Measurements from ENCODE around the gene DENND11. TPM values are rescaled to one million over a fixed set of nuclear protein-coding genes. Genes with fewer than 3 reads are reported as not detected.

Gene DENND11
- total and polyA plus RNA-seq, 3 experiments from 2014 or later = 17.3 to 27.4 (median 25.9) TPM

DNA sequence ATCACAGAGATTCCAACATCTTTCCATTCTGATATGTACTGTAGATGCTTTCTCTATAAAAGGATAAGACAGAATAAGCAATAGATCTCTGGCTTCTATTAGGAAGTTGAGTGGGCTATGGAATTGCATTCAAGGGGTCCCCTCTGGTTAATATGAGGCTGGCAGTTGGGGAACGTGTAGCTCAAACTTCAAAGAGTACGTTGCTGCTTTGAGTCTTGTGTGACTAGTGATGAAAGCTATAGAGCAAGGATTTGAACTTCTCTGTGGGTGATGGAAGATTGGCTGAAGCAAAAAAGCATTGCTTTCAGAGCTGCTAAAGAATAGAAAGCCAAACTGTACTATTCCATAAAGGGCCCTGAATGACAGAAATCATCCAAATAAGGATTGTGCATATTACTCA is 12.6 kb upstream of the DENND11 start:
- H3K36me3 ChIP-seq (ENCODE audit: insufficient read depth, low read length) = no peaks in the 10 kb centered on the region
- H3K9me3 ChIP-seq (ENCODE audit: low read length) = no peaks in the 10 kb centered on the region
- DNase-seq = no peak
- H3K9me3 Mint-ChIP-seq = no peaks in the 10 kb centered on the region
- CTCF ChIA-PET = interaction anchor here (1.6 kb wide), 1 partner anchor 9 kb away, joined by 4 read pairs; no protein-coding TSS in a partner anchor
- peaks cover 3 to 5% (median 5%) of the 10 kb centered on the region in 3 donors for H3K4me1 Mint-ChIP-seq
- H3K27ac Mint-ChIP-seq = no peak overlapping the region
- H3K27me3 ChIP-seq (ENCODE audit: insufficient read depth, low read length, poor library complexity, severe bottlenecking) = no peaks in the 10 kb centered on the region
- no peak overlapping the region for H3K4me3 ChIP-seq (ENCODE audit: low read length)
- POLR2A ChIA-PET = no interaction called here
- H3K27ac ChIP-seq (ENCODE audit: low read depth, low read length) = no peak overlapping the region
- no peak overlapping the region for H3K4me3 Mint-ChIP-seq
- H3K36me3 Mint-ChIP-seq = peaks cover 0 to 10% (median 0%) of the 10 kb centered on the region in 3 donors
- no peaks in the 10 kb centered on the region for H3K4me1 ChIP-seq (ENCODE audit: insufficient read depth, low read length)
- H3K27me3 Mint-ChIP-seq = no peaks in the 10 kb centered on the region

- no peak overlapping the region for H3K4me3 Mint-ChIP-seq
- Histone ChIP-seq H3K9me3 (ENCODE audit: low read length) (no peaks in the 10 kb centered on the region), H3K27me3 (ENCODE audit: insufficient read depth, low read length, poor library complexity, severe bottlenecking) (no peaks in the 10 kb centered on the region), H3K4me1 (ENCODE audit: insufficient read depth, low read length) (no peaks in the 10 kb centered on the region), H3K36me3 (ENCODE audit: insufficient read depth, low read length) (no peaks in the 10 kb centered on the region), H3K4me3 (ENCODE audit: low read length) (no peak overlapping the region), H3K27ac (ENCODE audit: low read depth, low read length) (no peak overlapping the region)
- DNase-seq = no peak
- no peaks in the 10 kb centered on the region for H3K27me3 Mint-ChIP-seq
- peaks cover 3 to 5% (median 5%) of the 10 kb centered on the region in 3 donors for H3K4me1 Mint-ChIP-seq
- peaks cover 0 to 10% (median 0%) of the 10 kb centered on the region in 3 donors for H3K36me3 Mint-ChIP-seq
- ChIA-PET POLR2A (no interaction called here), CTCF (interaction anchor here (1.6 kb wide), 1 partner anchor 10 kb away, joined by 4 read pairs; no protein-coding TSS in a partner anchor)
- H3K9me3 Mint-ChIP-seq = no peaks in the 10 kb centered on the region
- H3K27ac Mint-ChIP-seq = no peak overlapping the region
Observed at GRCh38 chr7:141713890-141714289, 11.9 kb upstream of the DENND11 start.

- H3K4me1 ChIP-seq (ENCODE audit: insufficient read depth, low read length) = no peaks in the 10 kb centered on the region
- H3K9me3 ChIP-seq (ENCODE audit: low read length) = no peaks in the 10 kb centered on the region
- H3K27ac ChIP-seq (ENCODE audit: low read depth, low read length) = no peak overlapping the region
- Mint-ChIP-seq H3K4me1 (peaks cover 3 to 5% (median 5%) of the 10 kb centered on the region in 3 donors), H3K36me3 (peaks cover 0 to 7% (median 0%) of the 10 kb centered on the region in 3 donors), H3K27ac (no peak overlapping the region), H3K9me3 (no peaks in the 10 kb centered on the region), H3K4me3 (no peak overlapping the region), H3K27me3 (no peaks in the 10 kb centered on the region)
- H3K4me3 ChIP-seq (ENCODE audit: low read length) = no peak overlapping the region
- ChIA-PET POLR2A (no interaction called here), CTCF (no interaction called here)
- DNase-seq = no peak
- H3K36me3 ChIP-seq (ENCODE audit: insufficient read depth, low read length) = no peaks in the 10 kb centered on the region
- H3K27me3 ChIP-seq (ENCODE audit: insufficient read depth, low read length, poor library complexity, severe bottlenecking) = no peaks in the 10 kb centered on the region
Observed at GRCh38 chr7:141712603-141713255, 10.8 kb upstream of the DENND11 start.

DNA sequence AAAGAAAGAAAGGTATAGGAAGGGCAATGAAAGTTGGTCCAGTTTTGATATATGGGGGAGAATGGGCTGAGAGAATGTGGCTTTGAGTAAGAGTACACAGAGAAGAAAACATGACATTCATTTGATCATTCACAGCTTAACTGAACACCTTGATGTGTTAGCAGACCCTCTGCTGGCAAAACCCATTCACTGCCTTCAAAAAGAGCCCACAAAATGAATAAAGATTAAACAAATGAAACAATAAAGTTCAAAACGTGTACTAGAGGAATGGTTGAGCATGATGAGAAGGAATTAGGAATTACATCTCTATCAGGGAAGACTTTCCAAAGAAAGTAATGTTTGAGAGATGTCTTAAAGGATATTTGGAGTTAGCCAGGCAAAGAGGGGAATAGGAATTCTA is 8.3 kb upstream of the DENND11 start:
- no peak for DNase-seq
- POLR2A ChIA-PET = no interaction called here

GRCh38 chr7:141709749-141710148 is 7.8 kb upstream of the DENND11 start:
- ChIA-PET CTCF (interaction anchor here (1.0 to 2.3 kb wide), 4 partner anchors 8 to 55 kb away, joined by 3 to 17 read pairs (median 4); partner anchors contain the start of gene DENND11), POLR2A (no interaction called here)
- no peak for DNase-seq
- no peaks in the 10 kb centered on the region for H3K9me3 ChIP-seq (ENCODE audit: low read length)
- Mint-ChIP-seq H3K4me1 (peaks cover 3 to 5% (median 5%) of the 10 kb centered on the region in 3 donors), H3K27me3 (peaks cover 0 to 1% of the 10 kb centered on the region in 2 donors), H3K36me3 (peaks cover 0 to 3% (median 0%) of the 10 kb centered on the region in 3 donors), H3K4me3 (no peak overlapping the region), H3K27ac (peak overlapping the region in 1 of 8 donors; percentile 26), H3K9me3 (no peaks in the 10 kb centered on the region)
- no peaks in the 10 kb centered on the region for H3K4me1 ChIP-seq (ENCODE audit: insufficient read depth, low read length)
- no peak overlapping the region for H3K27ac ChIP-seq (ENCODE audit: low read depth, low read length)
- H3K4me3 ChIP-seq (ENCODE audit: low read length) = no peak overlapping the region
- no peaks in the 10 kb centered on the region for H3K36me3 ChIP-seq (ENCODE audit: insufficient read depth, low read length)
- H3K27me3 ChIP-seq (ENCODE audit: insufficient read depth, low read length, poor library complexity, severe bottlenecking) = no peaks in the 10 kb centered on the region

More for the DNA sequence above, 8.3 kb upstream of the DENND11 start:
- peaks cover 0 to 3% (median 0%) of the 10 kb centered on the region in 3 donors for H3K36me3 Mint-ChIP-seq
- H3K27ac Mint-ChIP-seq = peak overlapping the region in 2 of 8 donors; percentile 4 to 26
- no peaks in the 10 kb centered on the region for H3K9me3 Mint-ChIP-seq
- no peak overlapping the region for H3K27ac ChIP-seq (ENCODE audit: low read depth, low read length)
- CTCF ChIA-PET = interaction anchor here (1.0 to 2.3 kb wide), 3 partner anchors 9 to 56 kb away, joined by 3 to 17 read pairs (median 5); partner anchors contain the start of gene DENND11
- peaks cover 0 to 1% of the 10 kb centered on the region in 2 donors for H3K27me3 Mint-ChIP-seq
- H3K4me1 Mint-ChIP-seq = peaks cover 3 to 5% (median 5%) of the 10 kb centered on the region in 3 donors
- no peaks in the 10 kb centered on the region for H3K36me3 ChIP-seq (ENCODE audit: insufficient read depth, low read length)
- H3K4me3 ChIP-seq (ENCODE audit: low read length) = no peak overlapping the region
- H3K9me3 ChIP-seq (ENCODE audit: low read length) = no peaks in the 10 kb centered on the region
- H3K4me3 Mint-ChIP-seq = no peak overlapping the region
- no peaks in the 10 kb centered on the region for H3K27me3 ChIP-seq (ENCODE audit: insufficient read depth, low read length, poor library complexity, severe bottlenecking)
- H3K4me1 ChIP-seq (ENCODE audit: insufficient read depth, low read length) = no peaks in the 10 kb centered on the region

DNA sequence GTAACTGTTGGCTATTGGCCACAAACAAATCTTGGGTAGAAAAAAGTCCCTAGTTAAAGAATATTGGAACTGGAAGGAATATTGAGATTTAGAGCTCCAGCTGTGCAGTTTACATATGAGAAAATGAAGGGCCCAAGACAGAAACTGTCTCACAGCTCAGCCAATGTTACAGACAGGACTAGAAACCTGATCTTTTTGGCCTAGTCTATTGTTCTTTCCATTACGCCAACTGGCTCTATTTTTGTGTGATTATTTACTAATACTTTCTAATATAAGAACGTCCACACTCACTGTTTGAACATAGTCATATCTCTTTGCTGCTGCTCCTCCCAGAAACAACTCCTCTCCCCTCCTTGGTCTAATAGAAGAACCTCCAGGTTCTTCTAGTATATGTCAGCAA is 7.4 kb upstream of the DENND11 start:
- peaks cover 3 to 5% (median 5%) of the 10 kb centered on the region in 3 donors for H3K4me1 Mint-ChIP-seq
- Histone ChIP-seq H3K27ac (ENCODE audit: low read depth, low read length) (no peak overlapping the region), H3K4me1 (ENCODE audit: insufficient read depth, low read length) (no peaks in the 10 kb centered on the region), H3K9me3 (ENCODE audit: low read length) (no peaks in the 10 kb centered on the region), H3K36me3 (ENCODE audit: insufficient read depth, low read length) (no peaks in the 10 kb centered on the region), H3K27me3 (ENCODE audit: insufficient read depth, low read length, poor library complexity, severe bottlenecking) (no peaks in the 10 kb centered on the region), H3K4me3 (ENCODE audit: low read length) (no peak overlapping the region)
- H3K9me3 Mint-ChIP-seq = no peaks in the 10 kb centered on the region
- no peak overlapping the region for H3K4me3 Mint-ChIP-seq
- peaks cover 0 to 3% (median 0%) of the 10 kb centered on the region in 3 donors for H3K36me3 Mint-ChIP-seq
- DNase-seq = no peak
- H3K27ac Mint-ChIP-seq = no peak overlapping the region
- ChIA-PET POLR2A (no interaction called here), CTCF (interaction anchor here (1.0 to 2.3 kb wide), 4 partner anchors 8 to 55 kb away, joined by 3 to 17 read pairs (median 4); partner anchors contain the start of gene DENND11)
- peaks cover 0 to 1% of the 10 kb centered on the region in 2 donors for H3K27me3 Mint-ChIP-seq

DNA sequence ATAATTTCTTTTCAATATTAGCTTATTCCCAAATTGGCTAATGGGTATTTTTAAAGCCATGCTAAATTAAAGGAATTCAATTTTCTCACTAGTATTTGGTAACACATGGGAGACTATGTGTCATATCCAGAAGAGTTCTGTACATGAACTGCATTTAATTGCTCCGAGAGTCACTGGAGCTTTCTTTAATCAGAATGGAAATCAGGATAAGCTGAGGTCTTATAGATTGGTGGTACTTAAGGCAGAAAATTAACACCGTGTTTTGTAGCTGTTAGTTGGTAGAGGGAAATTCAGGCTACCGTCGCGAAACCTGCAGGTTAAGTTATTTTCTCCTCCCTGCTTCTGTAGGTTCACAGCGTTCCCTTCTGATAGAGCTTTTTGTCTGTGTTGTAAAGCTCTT is 6.4 kb upstream of the DENND11 start, which contains the start of gene WEE2:
TSS of gene WEE2 (plus strand) at position 3 of the 400 bp plus-strand sequence. CDS start 406 bp downstream, outside the sequence.
- H3K4me1 ChIP-seq (ENCODE audit: insufficient read depth, low read length) = no peaks in the 10 kb centered on the region
- no peak within 1 kb of the TSS for H3K27ac ChIP-seq (ENCODE audit: low read depth, low read length)
- CTCF ChIA-PET = interaction anchor here (1.8 to 1.9 kb wide), 2 partner anchors 30 to 48 kb away, joined by 4 to 8 read pairs; partner anchors contain the start of gene SSBP1
- POLR2A ChIA-PET = interaction anchor here (0.9 kb wide), 1 partner anchor 30 kb away, joined by 4 read pairs; the partner anchor contains the start of gene SSBP1
- H3K27me3 ChIP-seq (ENCODE audit: insufficient read depth, low read length, poor library complexity, severe bottlenecking) = no peaks in the 10 kb centered on the region
- no peaks in the 10 kb centered on the region for H3K9me3 ChIP-seq (ENCODE audit: low read length)
- no peaks in the 10 kb centered on the region for H3K9me3 Mint-ChIP-seq
- no peaks in the 10 kb centered on the region for H3K36me3 ChIP-seq (ENCODE audit: insufficient read depth, low read length)
- H3K27ac Mint-ChIP-seq = peak within 1 kb of the TSS in 2 of 8 donors; percentile 20 to 24
- H3K27me3 Mint-ChIP-seq = peaks cover 1 to 2% of the 10 kb centered on the region in 2 donors
- H3K4me3 Mint-ChIP-seq = peak within 1 kb of the TSS in 2 of 7 donors; percentile 10 to 15
- peaks cover 3 to 5% (median 5%) of the 10 kb centered on the region in 3 donors for H3K4me1 Mint-ChIP-seq
- peaks cover 0 to 3% (median 0%) of the 10 kb centered on the region in 3 donors for H3K36me3 Mint-ChIP-seq
- DNase-seq = no peak
- no peak within 1 kb of the TSS for H3K4me3 ChIP-seq (ENCODE audit: low read length)

All from CD8-positive, alpha-beta memory T cell (primary cell).